ENCODE data around the gene MEGF11. TPM values are rescaled to one million over a fixed set of nuclear protein-coding genes. Genes with fewer than 3 reads are reported as not detected.

The MEGF11 gene
- total RNA-seq, 1 experiment from 2014 or later, result 1.2 TPM

GRCh38 chr15:66017792-66018487 lies 235.6 kb downstream of the MEGF11 start:
- no peak for TF ChIP-seq CTCF (conservative IDR thresholded peaks at IDR 0.05)
- Histone ChIP-seq H3K79me1 (ENCODE audit: insufficient read depth, low read depth, low read length, poor library complexity, severe bottlenecking) (no peaks in the 10 kb centered on the region), H2AFZ (ENCODE audit: low read length) (no peak overlapping the region), H3K23me2 (ENCODE audit: insufficient read length, low read depth, low read length, poor library complexity, severe bottlenecking) (no peaks in the 10 kb centered on the region), H3T11ph (ENCODE audit: low read length) (no peak overlapping the region), H4K20me1 (ENCODE audit: control insufficient read depth, insufficient read depth, insufficient read length) (no peaks in the 10 kb centered on the region), H3K56ac (ENCODE audit: insufficient read length, low read depth, low read length) (no peak overlapping the region), H3K14ac (ENCODE audit: insufficient read depth, low read length) (no peak overlapping the region; the same call in 1 of the 2 replicates), H3K79me2 (ENCODE audit: insufficient read depth, low read length) (no peaks in the 10 kb centered on the region), H3K27me3 (ENCODE audit: insufficient read depth, low read length) (no peaks in the 10 kb centered on the region), H2BK15ac (ENCODE audit: low read depth, low read length) (no peak overlapping the region), H3K18ac (ENCODE audit: insufficient read length, low read depth, low read length) (no peak overlapping the region), H3K27ac (ENCODE audit: insufficient read length, low read depth, low read length) (no peak overlapping the region), H4K8ac (replicated peaks; ENCODE audit: insufficient read length, low read depth, low read length) (no peak overlapping the region), H4K5ac (ENCODE audit: insufficient read length, low read depth, low read length) (no peak overlapping the region), H2BK120ac (ENCODE audit: low read depth, low read length, poor library complexity, severe bottlenecking) (no peak overlapping the region), H3K4ac (ENCODE audit: low read depth, low read length) (no peak overlapping the region), H3K9ac (ENCODE audit: extremely low read depth, insufficient read length, low read length) (no peak overlapping the region), H2BK5ac (ENCODE audit: insufficient read length, low read length) (no peak overlapping the region), H2BK12ac (ENCODE audit: insufficient read length, low read depth, low read length) (no peak overlapping the region), H3K4me1 (ENCODE audit: insufficient read depth, low read length) (no peaks in the 10 kb centered on the region; the same call in 1 of the 2 replicates), H3K4me2 (ENCODE audit: insufficient read depth, insufficient read length, low read length) (no peak overlapping the region), H3K9me3 (ENCODE audit: control insufficient read depth, low read depth, low read length) (no peaks in the 10 kb centered on the region), H2AK5ac (ENCODE audit: insufficient read length, low read length) (no peak overlapping the region), H4K91ac (ENCODE audit: insufficient read length, low read depth, low read length) (no peak overlapping the region), H2BK20ac (ENCODE audit: low read depth, low read length, poor library complexity, severe bottlenecking) (no peak overlapping the region), H3K23ac (ENCODE audit: insufficient read length, low read depth, low read length) (no peak overlapping the region)
- H3K4me1 Mint-ChIP-seq, result peaks cover 28 to 40% of the 10 kb centered on the region in 2 experiments
- H3K9me3 Mint-ChIP-seq, result no peaks in the 10 kb centered on the region
- no peaks in the 10 kb centered on the region; a peak in 1 of 7 replicates for H3K36me3 Mint-ChIP-seq (ENCODE audit: insufficient read depth in 1 of 3, low read depth in 3 of 3)
- DNase-seq, result no peak
- no CpG with 5 or more reads among the region's 10 CpGs for WGBS (ENCODE audit: extremely low coverage, insufficient read length, low lambda C conversion rate)
- no peak overlapping the region for H3K4me3 Mint-ChIP-seq
- H3K27me3 Mint-ChIP-seq (ENCODE audit: low read depth), result peaks cover 2% of the 10 kb centered on the region; the same call in 1 of the 2 replicates
- peak overlapping the region in 2 of 3 experiments; percentile 10 to 83; a peak in 2 of 7 replicates for H3K27ac Mint-ChIP-seq
